Caco-2 (cell line): Measurements from ENCODE around the gene CEND1. TPM values are rescaled to one million over a fixed set of nuclear protein-coding genes. Genes with fewer than 3 reads are reported as not detected.

Source experiments
- BruUV-seq: library from RNA; stranded (reverse); fragments of 400-500 nt; replicated peaks from 2 replicates; lab custom pipeline; 2021; lab: Mats Ljungman, UMichigan
- CTCF ChIA-PET: fragments of 300-600 bp; sonication (Branson Sonifier 250); formaldehyde crosslinking; loops from one replicate; lab custom pipeline; 2022; ENCODE audit warnings: antibody characterized with exemption; lab: Charles Lee
- POLR2A ChIA-PET: fragments of 300-600 bp; sonication (Branson Sonifier 250); formaldehyde crosslinking; loops from one replicate; lab custom pipeline; 2022; ENCODE audit warnings: antibody characterized with exemption; lab: Charles Lee
- DNase-seq, 2 experiments: peaks; one replicate each; pipeline versions ENCODE4 v3.0.0 to v3.0.0-alpha.2; 2020 to 2022
- H3K27me3 ChIP-seq: replicated peaks from 2 replicates; pipeline ENCODE4 v1.6.0; 2011; ENCODE audit warnings: low read length; ENCODE audit not compliant: control insufficient read depth, insufficient read depth
- H3K36me3 ChIP-seq: 2 replicates; pipeline ENCODE4 v1.5.1; 2011; ENCODE audit warnings: low read length; ENCODE audit not compliant: control insufficient read depth, insufficient read depth
- H3K4me1 ChIP-seq: fragments of 250-450 bp; sonication (Bioruptor Pico); 2 replicates; pipeline ENCODE4 v1.5.1; 2020; ENCODE audit warnings: mild to moderate bottlenecking
- H3K4me3 ChIP-seq: 2 replicates; pipeline ENCODE4 v1.5.1; 2011; ENCODE audit warnings: low read depth, mild to moderate bottlenecking, control low read depth, low read length
- H3K9me3 ChIP-seq: fragments of 250-450 bp; sonication (Bioruptor Pico); 2 replicates; pipeline ENCODE4 v1.5.1; 2020; ENCODE audit warnings: mild to moderate bottlenecking, moderate library complexity
- H3K27ac Mint-ChIP-seq: one replicate; pipeline ENCODE4 v1.8.0; 2022; ENCODE audit warnings: mixed read lengths; ENCODE audit not compliant: unreplicated experiment
- H3K27me3 Mint-ChIP-seq: one replicate; pipeline ENCODE4 v1.8.0; 2022; ENCODE audit warnings: mixed read lengths; ENCODE audit not compliant: insufficient read depth, unreplicated experiment
- H3K36me3 Mint-ChIP-seq: one replicate; pipeline ENCODE4 v1.8.0; 2022; ENCODE audit warnings: mild to moderate bottlenecking, mixed read lengths; ENCODE audit not compliant: insufficient read depth, unreplicated experiment
- H3K4me1 Mint-ChIP-seq: one replicate; pipeline ENCODE4 v1.8.0; 2022; ENCODE audit warnings: low read depth, mixed read lengths; ENCODE audit not compliant: unreplicated experiment
- H3K4me3 Mint-ChIP-seq: one replicate; pipeline ENCODE4 v1.8.0; 2022; ENCODE audit warnings: mild to moderate bottlenecking, moderate library complexity, mixed read lengths; ENCODE audit not compliant: unreplicated experiment
- H3K9me3 Mint-ChIP-seq: one replicate; pipeline ENCODE4 v1.8.0; 2022; ENCODE audit warnings: mixed read lengths; ENCODE audit not compliant: unreplicated experiment
- intact Hi-C: fragments of 100-400 bp; cut with micrococcal nuclease; formaldehyde crosslinking; loops from one replicate; pipeline ENCODE4 v1.10.0; 2022; ENCODE audit not compliant: unreplicated experiment
- total RNA-seq: library from RNA; stranded (reverse); gene quantifications from 2 replicates; pipeline ENCODE4 v1.2.3, GENCODE V29; 2022
- TF ChIP-seq, protein P1 (sequence below), 2 experiments: fragments of 200-600 bp in 1 of 2; IDR thresholded peaks; 1 replicate in 1 of 2; 2 replicates in 1 of 2; pipeline versions ENCODE4 v1.5.1 to v1.8.0; 2011 to 2022; ENCODE audit warnings: antibody characterized with exemption in 1 of 2, control low read depth in 1 of 2, inconsistent platforms in 1 of 2, low read depth in 1 of 2, low read length in 1 of 2, mild to moderate bottlenecking in 1 of 2, moderate library complexity in 1 of 2; ENCODE audit not compliant: insufficient read depth in 1 of 2, severe bottlenecking in 1 of 2, unreplicated experiment in 1 of 2

The CEND1 gene
- total RNA-seq, 1 experiment from 2014 or later = not detected

DNA sequence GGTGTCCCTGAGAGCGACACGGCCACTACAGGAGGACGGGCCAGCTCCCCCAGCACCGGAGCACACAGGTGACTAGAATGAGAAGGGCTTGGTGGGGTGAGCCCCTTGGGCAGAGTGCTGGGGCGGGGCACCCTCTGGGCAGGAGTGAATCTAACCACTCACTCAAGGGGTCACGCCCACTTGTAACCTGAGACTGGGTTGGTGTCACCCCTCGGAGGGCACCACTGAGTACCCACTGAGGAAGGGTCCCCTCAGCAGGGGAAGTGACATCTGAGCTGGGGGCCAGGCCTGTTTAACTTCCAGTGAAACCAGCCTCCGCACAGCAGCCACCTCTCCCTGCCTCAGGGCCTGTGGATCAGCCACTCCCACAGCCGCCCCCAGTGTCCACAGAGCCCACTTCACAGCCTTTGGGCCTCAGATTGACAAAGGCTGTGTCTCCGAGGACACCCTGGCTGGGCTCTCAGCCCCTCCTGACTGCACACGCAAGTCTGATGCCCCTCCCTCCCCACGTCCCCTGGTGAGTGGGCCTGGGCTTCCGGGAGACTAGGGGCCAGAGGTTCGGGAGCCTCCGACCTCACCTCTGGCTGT, 18.2 kb downstream of the CEND1 start:
- peaks cover 4% of the 10 kb centered on the region for H3K36me3 ChIP-seq
- POLR2A ChIA-PET = no interaction called here

DNA sequence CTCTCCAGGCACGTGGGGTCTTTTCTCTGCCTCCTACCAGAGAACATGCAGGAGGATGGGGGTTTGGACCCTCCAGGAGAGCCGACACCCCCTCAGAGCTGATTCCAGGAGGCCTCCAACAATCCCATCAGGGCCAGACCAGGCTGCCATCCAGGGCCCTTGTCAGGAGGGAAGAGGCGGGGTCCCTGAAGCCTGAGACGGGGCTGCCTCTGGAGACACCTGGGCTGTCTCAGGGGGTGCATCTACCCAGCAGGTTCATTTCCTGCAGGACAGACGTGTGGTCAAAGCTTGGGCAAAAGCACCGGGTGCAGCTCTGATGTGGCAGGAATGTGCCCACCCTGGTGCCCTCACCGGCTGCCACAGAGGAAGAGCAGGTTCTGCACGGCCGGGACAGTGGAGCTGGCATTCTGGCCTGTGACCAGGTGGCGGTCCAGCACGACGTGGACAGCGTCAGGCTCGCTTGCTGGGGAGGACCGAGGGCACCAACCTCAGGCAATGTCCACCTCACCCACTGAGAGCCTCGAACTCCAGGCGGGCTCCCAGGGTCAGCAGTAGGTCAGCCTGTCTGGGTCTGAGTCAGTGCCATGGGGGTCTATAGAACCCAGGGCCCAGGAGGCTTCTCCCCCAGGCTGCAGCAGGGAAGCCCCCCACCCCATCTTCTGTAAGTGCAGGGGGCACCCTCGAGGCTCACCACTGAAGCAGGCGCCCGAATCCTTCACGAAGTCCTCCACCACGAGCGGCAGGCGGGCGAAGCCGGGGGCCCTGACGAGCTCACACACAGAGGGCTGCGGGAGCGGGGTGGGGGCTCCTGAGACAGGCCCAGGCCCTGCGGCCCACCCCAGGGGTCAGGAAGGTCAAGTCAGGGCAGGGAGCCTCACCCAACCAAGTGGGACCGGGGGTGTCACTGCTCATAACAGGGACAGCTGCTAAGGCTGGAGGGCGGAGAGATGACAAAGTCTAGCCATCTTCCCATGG, 19.0 kb downstream of the CEND1 start:
- H3K27me3 Mint-ChIP-seq = no peaks in the 10 kb centered on the region
- peaks cover 5% of the 10 kb centered on the region for H3K4me1 ChIP-seq
- no peaks in the 10 kb centered on the region for H3K4me1 Mint-ChIP-seq
- no peak overlapping the region for H3K4me3 Mint-ChIP-seq
- no peaks in the 10 kb centered on the region for H3K9me3 ChIP-seq
- ChIA-PET POLR2A (no interaction called here), CTCF (no interaction called here)
- no peaks in the 10 kb centered on the region for H3K27me3 ChIP-seq
- no peak overlapping the region for H3K4me3 ChIP-seq
- peaks cover 58% of the 10 kb centered on the region for H3K36me3 Mint-ChIP-seq
- H3K9me3 Mint-ChIP-seq = no peaks in the 10 kb centered on the region
- intact Hi-C loops = no loop called here
- no TSS peak for BruUV-seq
- peaks cover 4% of the 10 kb centered on the region for H3K36me3 ChIP-seq
- H3K27ac Mint-ChIP-seq = no peak overlapping the region
- DNase-seq = peak in 1 of 2 experiments; percentile 31
- TF ChIP-seq, protein P1, sequence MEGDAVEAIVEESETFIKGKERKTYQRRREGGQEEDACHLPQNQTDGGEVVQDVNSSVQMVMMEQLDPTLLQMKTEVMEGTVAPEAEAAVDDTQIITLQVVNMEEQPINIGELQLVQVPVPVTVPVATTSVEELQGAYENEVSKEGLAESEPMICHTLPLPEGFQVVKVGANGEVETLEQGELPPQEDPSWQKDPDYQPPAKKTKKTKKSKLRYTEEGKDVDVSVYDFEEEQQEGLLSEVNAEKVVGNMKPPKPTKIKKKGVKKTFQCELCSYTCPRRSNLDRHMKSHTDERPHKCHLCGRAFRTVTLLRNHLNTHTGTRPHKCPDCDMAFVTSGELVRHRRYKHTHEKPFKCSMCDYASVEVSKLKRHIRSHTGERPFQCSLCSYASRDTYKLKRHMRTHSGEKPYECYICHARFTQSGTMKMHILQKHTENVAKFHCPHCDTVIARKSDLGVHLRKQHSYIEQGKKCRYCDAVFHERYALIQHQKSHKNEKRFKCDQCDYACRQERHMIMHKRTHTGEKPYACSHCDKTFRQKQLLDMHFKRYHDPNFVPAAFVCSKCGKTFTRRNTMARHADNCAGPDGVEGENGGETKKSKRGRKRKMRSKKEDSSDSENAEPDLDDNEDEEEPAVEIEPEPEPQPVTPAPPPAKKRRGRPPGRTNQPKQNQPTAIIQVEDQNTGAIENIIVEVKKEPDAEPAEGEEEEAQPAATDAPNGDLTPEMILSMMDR (IDR thresholded peaks at IDR 0.05; ENCODE audit: insufficient read depth in 1 of 2, low read depth in 1 of 2, low read length in 1 of 2, severe bottlenecking in 1 of 2, unreplicated experiment in 1 of 2) = no peak

More for the DNA sequence above, 18.2 kb downstream of the CEND1 start:
- Histone ChIP-seq H3K4me3 (no peak overlapping the region), H3K4me1 (peaks cover 8% of the 10 kb centered on the region), H3K27me3 (no peaks in the 10 kb centered on the region), H3K9me3 (no peaks in the 10 kb centered on the region)
- DNase-seq = peak in 1 of 2 experiments; percentile 32
- no peak overlapping the region for H3K4me3 Mint-ChIP-seq
- CTCF ChIA-PET = no interaction called here
- H3K27me3 Mint-ChIP-seq = no peaks in the 10 kb centered on the region
- no peaks in the 10 kb centered on the region for H3K9me3 Mint-ChIP-seq
- BruUV-seq = no TSS peak
- TF ChIP-seq, protein P1 (IDR thresholded peaks at IDR 0.05; ENCODE audit: insufficient read depth in 1 of 2, low read depth in 1 of 2, low read length in 1 of 2, severe bottlenecking in 1 of 2, unreplicated experiment in 1 of 2) = no peak
- intact Hi-C loops = no loop called here
- peaks cover 58% of the 10 kb centered on the region for H3K36me3 Mint-ChIP-seq
- H3K27ac Mint-ChIP-seq = no peak overlapping the region
- no peaks in the 10 kb centered on the region for H3K4me1 Mint-ChIP-seq

DNA sequence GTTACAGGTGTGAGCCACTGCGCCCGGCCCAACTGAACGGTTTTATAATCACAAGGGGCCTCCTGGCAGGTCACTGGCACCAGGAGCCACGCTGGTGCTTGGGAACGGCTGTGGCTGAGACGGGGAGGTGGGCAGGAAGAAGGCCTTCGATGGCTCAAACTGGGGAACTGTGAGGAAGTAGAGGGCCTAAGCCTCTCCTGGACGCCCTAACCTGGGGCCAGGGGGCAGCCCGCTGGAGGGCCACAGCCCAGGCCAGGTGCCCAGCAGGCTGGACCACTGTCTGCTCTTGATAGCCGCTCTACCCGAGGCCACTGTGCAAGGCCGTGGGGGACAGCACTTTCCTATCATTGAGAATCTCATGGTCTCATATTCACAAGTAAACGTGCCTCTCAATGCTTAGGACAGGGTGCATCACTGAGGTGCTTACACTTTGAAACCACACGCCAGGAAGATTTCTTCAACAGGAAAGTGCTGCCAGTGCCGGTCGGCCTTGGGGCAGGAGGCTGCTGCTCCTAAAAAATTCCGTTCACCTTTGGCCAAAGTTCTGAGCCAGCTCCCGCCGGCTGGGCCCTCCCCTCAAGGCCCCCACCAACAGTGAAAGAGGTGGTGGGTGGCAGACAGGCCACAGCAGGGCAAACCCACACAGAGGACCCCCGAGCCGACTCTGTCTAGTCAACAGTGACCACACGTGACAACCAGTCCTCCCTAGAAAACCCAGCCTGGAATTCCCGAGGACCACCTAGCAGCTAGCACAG, 19.8 kb downstream of the CEND1 start:
- Histone ChIP-seq H3K36me3 (peaks cover 5% of the 10 kb centered on the region), H3K9me3 (no peaks in the 10 kb centered on the region), H3K4me3 (no peak overlapping the region), H3K4me1 (no peaks in the 10 kb centered on the region), H3K27me3 (no peaks in the 10 kb centered on the region)
- Mint-ChIP-seq H3K27ac (no peak overlapping the region), H3K9me3 (no peaks in the 10 kb centered on the region), H3K27me3 (no peaks in the 10 kb centered on the region), H3K4me1 (no peaks in the 10 kb centered on the region), H3K4me3 (no peak overlapping the region), H3K36me3 (peaks cover 67% of the 10 kb centered on the region)
- no peak for DNase-seq
- POLR2A ChIA-PET = no interaction called here
- TF ChIP-seq, protein P1 (IDR thresholded peaks at IDR 0.05; ENCODE audit: insufficient read depth in 1 of 2, low read depth in 1 of 2, low read length in 1 of 2, severe bottlenecking in 1 of 2, unreplicated experiment in 1 of 2) = no peak
- BruUV-seq = TSS peak; percentile 11
- intact Hi-C loops = no loop called here
- CTCF ChIA-PET = interaction anchor here (0.6 kb wide), 1 partner anchor 100 kb away, joined by 3 read pairs; no protein-coding TSS in a partner anchor
